Left colon (tissue), 2 donors: ENCODE results near the gene COL23A1. TPM values are rescaled to one million over a fixed set of nuclear protein-coding genes. Genes with fewer than 3 reads are reported as not detected.

Source experiments
- ATAC-seq: fragments of 200-7000 bp; cut with Tn5 transposase; one replicate; pipeline ENCODE4 v1.9.1; 2020; ENCODE audit warnings: mild to moderate bottlenecking, moderate library complexity
- DNase-seq, 2 donors: peaks; one replicate each; pipeline ENCODE4 v3.0.0-alpha.2; 2020
- intact Hi-C, 2 donors: fragments of 100-400 bp; cut with DNase I in 1 of 2; cut with micrococcal nuclease in 1 of 2; formaldehyde crosslinking; loops; one replicate each; pipeline versions ENCODE4 v1.11.2 to v1.14.0; 2022; cut with DNase I, micrococcal nuclease
- total RNA-seq, 2 donors: library from RNA; stranded (reverse); fragmentation: NEBNext Ultra II Directional; extraction: Animal tissue kit (Norgen Biotek cat#: 25700); gene quantifications; one replicate each; pipeline ENCODE4 v1.2.1, GENCODE V29; 2021
- donor health status: DM: no; HTN: no; CAD: no.
- donor health status: DM: yes; HTN: yes; CAD: no.

The COL23A1 gene
- total RNA-seq, 2 donors from 2014 or later: 0.09 to 0.73 TPM

DNA sequence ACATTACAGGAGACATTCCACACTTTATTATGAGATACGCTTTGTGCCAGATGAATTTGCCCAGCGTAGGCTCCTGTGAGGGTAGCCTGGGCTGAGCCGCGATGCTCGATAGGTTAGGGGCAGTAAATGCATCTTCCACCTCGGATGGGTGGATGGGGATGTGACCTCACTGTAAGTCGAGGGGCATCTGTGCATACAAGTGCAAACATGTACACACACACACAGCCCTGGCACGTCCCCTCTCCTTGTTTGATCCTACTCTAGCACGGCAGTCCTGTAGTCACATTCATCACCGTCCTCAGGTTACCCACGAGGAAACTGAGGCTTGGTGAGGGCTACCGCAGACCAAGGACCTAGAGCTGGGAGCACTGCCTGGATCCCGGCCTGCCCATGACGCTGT is 166.8 kb downstream of the COL23A1 start:
- intact Hi-C loops: no loop called here
- ATAC-seq (no peak), DNase-seq (no peak)

DNA sequence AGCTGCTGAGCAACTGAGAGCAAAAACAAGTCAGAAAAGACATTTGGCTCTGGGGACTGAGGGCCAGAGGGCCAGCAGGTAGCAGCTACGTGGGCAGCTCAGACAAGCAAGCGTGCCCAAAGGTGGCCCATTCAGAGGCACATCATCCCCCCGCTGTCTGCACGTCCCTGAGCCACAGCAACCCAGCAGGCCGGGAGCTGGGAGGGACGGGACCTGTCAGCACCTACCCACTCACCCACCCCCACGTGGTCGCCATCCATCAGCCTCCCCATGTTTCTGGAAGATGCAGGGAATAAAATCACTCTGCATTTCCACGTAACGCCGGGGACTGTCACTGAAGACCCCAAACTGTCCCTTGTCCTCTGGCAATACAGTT is 167.8 kb downstream of the COL23A1 start:
- intact Hi-C loops: no loop called here
- no peak for ATAC-seq
- DNase-seq: no peak

DNA sequence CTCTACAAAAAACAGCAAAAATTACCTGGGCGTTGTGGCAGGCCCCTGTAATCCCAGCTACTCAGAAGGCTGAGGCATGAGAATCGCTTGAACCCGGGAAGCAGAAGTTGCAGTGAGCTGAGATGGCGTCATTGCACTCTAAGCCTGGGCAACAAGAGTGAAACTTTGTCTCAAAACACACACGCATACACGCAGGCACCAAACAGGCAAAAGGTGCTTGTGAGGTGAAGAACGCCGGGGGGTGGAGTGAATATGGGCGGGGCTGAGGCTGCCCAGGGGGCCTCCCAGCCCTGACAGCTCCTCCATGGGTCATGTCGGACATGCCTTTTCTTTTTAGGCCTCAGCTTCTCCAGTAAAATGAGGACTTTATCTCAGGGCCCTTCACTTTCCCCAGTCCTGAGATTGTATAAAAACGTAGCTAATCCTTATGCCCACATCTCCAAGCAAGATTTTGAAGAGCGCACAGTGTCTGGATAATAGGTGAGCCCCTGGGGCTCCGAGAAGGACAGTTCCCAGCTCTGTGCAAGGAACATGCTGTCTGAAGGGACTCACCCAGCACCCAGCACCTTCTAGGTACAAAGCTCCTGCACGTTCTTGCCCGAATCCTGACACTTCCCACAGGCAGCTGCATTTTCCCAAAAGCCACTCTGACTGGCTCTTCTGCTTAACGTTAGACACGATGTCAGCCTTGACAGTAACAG is 168.3 kb downstream of the COL23A1 start:
- intact Hi-C loops: no loop called here
- DNase-seq: no peak
- no peak for ATAC-seq

DNA sequence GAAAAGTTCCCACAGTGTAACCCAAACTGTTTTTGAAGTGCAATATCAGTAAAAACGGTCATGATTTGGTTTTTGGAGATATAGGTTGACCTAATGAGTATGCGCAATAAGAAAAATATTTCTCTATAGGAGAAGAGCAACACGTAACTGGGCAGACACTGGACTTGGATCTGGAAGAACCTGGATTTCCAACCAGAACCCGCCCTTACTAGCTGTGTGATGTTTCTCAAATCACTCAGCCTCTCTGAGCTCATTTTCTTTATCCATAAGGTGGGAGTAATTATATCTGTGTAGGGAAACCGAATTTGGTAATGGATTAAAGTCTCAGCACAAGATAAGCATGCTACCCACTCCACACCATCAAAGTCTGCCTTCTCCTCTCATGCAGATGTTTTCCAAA is 169.1 kb downstream of the COL23A1 start:
- DNase-seq (no peak), ATAC-seq (no peak)
- intact Hi-C loops: no loop called here

DNA sequence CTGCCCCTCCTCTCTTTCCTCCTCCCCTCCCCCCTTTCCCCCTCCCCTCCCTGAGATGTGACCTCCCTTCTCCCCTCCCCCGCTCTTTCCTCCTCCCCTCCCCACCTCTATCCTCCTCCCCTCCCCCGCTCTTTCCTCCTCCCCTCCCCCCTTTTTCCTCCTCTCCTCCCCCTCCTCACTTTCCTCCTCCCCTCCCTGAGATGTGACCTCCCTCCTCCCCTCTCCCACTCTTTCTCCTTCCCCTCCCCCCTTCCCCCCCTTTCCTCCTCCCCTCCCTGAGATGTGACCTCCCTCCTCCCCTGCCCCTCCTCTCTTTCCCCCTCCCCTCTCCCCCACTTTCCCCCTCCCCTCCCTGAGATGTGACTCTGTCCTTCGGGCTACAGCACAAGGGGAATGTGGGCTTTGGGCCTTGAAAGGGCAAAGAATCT is 169.8 kb downstream of the COL23A1 start:
- ATAC-seq (no peak), DNase-seq (no peak)
- intact Hi-C loops: no loop called here

DNA sequence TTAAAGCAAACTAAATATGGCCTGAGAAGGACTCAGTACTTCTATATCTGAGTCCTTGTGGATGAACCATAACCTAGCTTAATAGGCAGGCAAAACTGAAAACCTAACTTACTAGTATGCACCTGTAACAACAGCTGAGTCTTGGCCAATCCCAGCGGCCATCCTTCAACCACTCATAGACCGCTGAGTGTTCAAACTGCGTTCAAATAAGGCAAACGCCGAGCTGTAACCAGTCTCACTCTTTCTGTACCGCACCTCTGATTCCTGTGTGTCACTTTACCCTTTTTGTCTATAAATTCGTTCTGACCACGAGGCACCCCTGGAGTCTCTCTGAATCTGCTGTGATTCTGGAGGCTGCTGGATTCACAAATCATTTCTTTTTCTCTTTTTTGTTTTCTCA is 170.5 kb downstream of the COL23A1 start:
- DNase-seq: no peak
- intact Hi-C loops: no loop called here
- ATAC-seq: no peak

DNA sequence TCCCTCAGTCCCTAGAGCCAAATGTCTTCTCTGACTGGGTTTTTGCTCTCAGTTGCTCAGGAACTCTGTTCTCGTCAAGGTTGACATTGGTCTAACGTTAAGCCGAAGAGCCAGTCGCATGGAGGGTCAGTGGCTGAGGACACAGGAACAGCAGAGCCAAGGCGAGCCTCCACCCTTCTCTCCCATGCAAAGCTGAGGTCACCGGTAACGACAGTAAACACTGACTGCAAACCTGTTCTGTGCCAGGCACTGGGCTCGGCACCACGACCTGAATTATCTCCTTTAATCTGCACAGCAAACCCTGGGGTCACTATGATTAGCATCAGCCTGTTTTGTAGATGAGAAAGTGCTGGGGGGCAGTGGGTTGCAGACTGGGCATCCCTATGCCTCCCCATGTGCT is 171.0 kb downstream of the COL23A1 start:
- intact Hi-C loops: no loop called here
- ATAC-seq (no peak), DNase-seq (no peak)

DNA sequence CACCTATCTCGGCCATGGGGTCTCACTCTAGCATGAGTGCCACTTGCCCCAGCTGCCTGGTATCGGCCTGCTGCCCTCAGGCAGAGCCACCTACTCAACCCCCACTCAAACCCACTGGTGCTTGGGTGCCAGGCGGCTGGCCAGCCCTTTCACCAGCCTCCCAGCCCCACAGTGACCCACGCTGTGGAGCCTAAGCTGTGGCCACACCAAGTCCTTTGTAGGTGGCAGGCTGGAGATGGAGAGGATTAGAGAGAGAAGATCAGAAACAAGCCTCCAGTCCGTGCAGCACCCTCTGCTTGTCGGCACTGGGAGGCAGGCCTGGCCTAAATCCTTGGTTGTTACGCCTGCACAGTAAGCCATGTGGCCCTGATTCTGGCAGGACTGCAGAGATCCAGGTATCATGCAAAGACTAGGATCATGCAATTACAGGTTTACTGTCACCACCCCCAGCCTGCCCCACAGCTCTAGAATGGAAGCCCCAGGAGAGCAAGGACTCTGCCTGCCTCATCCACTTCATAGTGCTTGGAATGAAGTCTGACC is 171.7 kb downstream of the COL23A1 start:
- intact Hi-C loops: no loop called here
- DNase-seq: no peak
- ATAC-seq: no peak

DNA sequence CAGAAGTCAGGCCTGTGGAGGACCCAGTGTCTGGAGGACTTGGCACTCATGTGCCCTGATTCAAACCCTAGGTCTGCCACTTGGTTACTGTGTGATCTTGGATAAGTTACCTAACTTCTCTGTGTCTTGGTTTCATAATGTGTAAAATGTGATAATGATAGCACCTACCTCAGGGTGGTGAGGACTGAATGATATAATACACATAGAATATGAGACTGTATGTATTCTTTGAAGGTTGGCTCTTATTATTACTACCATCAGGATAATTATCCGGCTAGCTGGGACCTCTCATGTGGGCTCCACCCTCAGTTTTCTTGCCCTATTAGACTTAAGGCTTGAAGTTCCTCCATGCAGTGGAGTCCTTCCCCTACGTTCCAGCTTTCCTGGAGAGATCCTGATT is 172.2 kb downstream of the COL23A1 start:
- ATAC-seq: no peak
- intact Hi-C loops: no loop called here
- DNase-seq: no peak

DNA sequence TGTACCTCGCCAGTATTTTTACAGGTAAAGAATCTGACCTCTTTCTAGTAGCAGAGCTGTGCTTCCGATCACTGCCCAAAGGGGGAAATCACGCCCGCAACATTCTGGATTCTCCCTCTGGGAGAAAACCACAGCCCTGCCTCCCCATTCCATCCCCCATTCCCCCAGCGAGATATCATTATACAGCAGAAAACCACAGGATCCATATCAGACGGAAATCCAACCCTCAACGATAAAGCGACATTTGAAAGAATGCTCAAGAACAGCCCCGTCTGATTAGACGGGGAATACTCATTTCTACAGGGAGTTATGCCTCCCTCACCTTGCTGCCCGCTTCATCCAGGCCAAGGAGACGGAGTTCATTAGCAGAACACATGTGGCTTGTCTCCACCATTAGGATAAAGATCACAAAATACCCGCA is 172.8 kb downstream of the COL23A1 start:
- DNase-seq (no peak), ATAC-seq (no peak)
- intact Hi-C loops: no loop called here

DNA sequence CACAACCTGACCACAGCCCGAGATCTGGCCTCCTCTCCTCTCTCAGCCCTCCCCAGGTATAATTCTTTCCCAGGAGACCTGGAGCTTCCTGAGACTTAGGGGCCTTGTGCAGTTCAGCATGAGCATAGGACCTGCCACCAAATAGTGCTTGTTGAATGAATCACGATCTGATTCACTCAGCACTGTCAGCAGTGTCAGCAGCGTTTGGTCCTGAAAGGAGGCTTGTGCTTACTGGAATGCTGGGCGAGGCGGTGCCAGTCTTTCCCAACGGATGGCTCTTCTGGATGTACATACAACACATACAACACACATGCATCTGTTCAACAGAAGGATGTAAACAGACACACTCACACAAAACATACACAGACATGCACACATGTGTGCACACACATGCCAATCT is 173.3 kb downstream of the COL23A1 start:
- intact Hi-C loops: no loop called here
- ATAC-seq (no peak), DNase-seq (no peak)

DNA sequence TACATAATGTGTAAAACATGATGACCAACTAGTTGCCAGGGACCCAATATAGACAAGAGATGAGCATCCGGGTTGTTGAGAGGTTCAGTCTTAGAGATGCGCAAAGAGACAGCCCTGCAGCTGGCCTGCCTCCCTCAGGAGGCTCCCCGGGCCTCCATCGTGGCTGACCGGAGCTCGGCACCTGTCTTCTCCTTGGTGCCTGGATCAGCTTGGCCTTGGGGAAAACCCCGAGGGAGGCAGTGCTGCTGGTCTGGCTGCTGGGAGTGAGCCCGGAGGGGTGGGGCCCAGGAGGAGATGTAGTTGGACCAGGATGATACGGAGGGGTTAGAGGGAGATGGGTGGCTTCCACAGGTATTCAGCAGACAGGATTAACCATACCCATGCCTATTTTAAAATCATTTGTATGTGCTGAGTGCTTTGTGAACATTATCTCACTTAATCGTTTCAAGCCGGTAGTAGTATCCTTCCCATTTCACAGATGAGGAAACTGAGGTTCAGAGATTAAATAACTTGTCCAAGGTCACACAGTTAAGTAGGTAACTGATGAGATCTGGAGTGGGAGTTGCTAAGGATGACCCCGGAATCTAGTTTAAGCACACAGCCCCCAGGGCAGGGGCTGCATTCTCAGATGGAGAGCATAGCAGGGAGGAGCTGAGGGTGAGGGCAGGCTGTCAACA is 173.8 kb downstream of the COL23A1 start:
- DNase-seq (no peak), ATAC-seq (no peak)
- intact Hi-C loops: no loop called here

DNA sequence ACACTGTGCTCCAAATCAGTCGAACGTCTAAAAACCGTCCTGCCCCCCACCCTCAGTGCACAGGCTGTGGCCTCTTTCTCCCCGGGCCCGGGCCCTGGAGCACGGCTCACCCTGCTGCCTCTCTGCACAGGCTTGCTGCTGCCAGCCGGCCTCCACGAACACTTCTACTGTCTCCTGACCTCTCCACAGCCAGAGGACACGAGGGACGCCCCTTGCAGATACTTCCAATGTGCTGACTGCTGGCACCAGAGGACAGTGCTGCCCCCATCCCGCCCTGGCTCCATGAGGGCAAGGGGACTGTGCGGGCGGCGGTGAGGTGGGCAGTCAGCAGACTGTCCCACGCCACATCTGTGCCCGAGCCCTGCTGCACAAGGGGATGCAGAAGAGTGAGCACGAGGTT is 174.8 kb downstream of the COL23A1 start:
- DNase-seq (no peak), ATAC-seq (no peak)
- intact Hi-C loops: no loop called here

DNA sequence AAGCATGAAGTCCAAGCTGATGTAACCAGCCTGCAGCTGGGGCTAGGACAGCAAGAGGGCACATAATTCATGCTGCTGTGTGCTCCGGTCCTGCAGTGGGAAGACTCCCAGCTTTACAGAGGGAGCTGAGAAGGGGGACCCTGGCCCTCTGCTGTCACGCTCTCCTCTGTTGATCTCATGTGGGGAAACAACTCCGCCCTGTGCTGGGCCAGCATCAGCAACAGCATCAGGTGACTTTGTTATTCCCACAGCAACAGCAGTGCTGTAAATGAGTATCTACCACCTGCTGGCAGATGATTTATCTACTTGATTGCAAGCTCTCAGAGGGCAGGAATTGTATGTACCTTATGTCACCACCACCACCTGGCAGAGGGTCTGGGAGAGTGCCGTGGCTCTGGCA is 176.2 kb downstream of the COL23A1 start:
- no peak for DNase-seq
- intact Hi-C loops: no loop called here
- no peak for ATAC-seq

DNA sequence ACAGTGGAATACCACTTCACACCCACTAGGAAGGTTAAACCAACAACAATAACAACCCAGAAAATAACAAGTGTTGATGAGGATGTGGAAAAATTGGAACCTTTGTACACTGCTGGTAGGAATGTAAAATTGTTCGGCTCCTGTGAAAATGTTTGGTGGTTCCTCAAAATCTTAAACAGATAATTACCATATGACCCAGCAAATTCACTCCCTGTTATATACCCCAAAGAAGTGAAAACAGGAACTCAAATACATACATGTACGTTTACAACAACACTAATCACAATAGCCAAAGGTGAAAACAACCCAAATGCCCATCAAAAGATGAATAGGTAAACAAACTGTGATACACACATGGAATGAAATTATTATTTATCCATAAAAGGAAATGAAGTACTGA is 179.1 kb downstream of the COL23A1 start:
- ATAC-seq (no peak), DNase-seq (no peak)
- intact Hi-C loops: no loop called here

DNA sequence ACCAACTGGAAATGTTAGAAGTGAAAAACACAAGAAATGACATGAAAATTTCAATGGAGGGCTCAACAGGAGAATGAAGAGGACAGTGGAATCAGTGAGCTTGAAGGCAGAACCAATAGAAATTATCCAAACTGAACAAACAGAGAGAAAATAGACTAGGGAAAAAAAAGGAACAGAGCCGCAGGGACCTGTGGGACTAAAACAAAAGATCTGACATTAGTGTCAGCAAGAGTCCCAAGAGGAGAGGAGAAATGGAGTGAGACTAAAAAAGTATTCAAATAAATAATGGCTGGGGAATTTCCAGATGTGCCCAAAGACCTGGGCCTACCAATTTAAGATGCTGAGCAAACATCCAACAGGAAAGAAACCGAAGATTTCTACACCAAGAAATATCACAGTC is 182.5 kb downstream of the COL23A1 start:
- intact Hi-C loops: no loop called here
- ATAC-seq (no peak), DNase-seq (no peak)

DNA sequence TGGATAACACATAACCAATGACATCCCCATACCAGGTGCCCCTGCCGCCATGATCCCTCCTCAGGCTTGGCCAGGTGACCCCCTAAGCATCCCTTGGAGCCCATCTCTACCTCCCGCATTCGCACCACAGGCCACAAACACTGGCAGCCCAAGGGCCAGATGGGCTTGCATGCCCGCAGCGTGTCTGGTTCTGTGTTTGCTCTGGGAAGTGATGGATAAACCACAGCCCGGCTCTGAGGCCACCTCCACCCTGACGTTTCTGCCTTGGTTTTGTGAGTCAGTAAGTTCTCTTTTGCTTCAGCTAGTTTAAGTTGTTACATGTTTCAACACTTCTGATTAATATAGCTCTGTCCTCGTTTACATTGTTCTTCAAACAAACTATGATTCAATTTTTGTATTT is 185.2 kb downstream of the COL23A1 start:
- DNase-seq (peak in 1 of 2 donors; percentile 6), ATAC-seq (no peak)
- intact Hi-C loops: no loop called here

DNA sequence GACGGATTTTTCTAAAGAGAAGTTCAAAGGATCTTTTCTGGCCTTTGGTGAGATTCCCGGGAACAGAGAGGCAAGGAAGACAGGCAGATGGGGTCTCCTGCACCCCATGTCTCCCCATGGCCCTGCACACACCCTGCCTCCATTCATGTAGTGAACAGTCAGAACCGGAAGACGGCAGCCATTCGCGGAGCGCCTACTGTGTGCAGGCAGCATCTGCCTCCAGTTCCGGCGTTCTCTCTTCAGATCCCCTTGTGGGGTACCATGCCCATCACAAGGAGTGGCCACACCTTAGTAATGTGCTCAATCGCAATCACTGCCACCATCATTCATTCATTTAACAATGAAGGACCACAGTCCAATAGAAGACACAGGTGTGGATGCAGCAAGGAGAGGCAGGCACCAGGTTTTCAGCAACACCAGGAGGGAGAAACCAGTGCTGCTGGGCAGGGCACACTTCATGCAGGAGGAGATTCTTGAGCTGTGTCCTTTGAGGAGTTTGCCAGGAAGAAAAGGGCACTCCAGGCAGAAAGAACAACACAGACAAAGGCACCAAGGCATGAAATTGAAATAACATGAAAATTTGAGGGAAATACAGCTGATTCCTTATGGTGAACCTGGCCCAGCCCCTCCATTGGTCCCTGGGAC is 186.1 kb downstream of the COL23A1 start:
- ATAC-seq (no peak), DNase-seq (peak in 1 of 2 donors; percentile 14)

DNA sequence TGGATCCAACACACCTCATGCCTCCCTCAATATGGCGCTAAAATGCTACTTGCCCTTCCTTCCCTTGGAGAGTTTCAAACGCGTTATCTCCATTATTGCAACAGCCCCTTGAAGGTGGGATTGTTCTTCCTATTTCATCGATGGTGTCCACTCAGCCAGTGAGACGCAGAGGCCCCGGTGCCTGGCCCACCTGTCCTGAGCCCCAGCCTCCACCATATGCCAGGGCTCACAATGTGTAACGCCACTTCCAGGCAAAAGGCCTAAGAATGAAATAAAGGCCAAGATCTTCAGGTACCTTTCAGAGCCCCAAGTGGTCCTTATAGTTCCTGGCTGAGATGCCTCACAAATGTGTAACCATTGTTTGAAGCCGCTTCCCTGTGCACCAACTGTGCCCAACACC is 186.8 kb downstream of the COL23A1 start:
- DNase-seq (no peak), ATAC-seq (no peak)
- intact Hi-C loops: no loop called here

More for the DNA sequence above, 186.1 kb downstream of the COL23A1 start:
- intact Hi-C loops: no loop called here

DNA sequence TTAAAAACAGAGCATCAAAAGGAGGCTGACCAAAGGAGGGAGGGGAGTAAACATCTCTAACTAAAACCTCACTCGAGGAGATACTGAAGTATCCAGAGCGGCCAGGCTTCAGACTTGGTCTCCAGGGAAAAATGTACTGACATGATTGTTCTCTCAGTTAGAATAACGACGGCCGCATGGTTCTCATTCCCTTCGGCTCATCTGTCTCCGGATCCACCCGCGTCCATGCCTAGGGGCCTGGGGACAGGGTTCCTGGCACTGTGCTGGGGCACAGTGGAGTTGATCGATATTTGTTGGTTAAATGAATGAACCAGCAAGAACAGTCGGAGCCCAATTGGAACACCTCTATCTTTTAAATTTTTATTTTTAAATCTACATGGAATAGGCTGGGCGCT is 190.5 kb downstream of the COL23A1 start:
- peak in 1 of 2 donors; percentile 8 for DNase-seq

More for the DNA sequence above, 190.5 kb downstream of the COL23A1 start:
- intact Hi-C loops: no loop called here
- no peak for ATAC-seq
